GM13976 (cell line): ENCODE measurements around the gene NBEAL2.

Experiments
- DNase-seq: peaks from one replicate; pipeline ENCODE4 v3.0.0; 2012; ENCODE audit warnings: low spot score
- in situ Hi-C: fragments of 300-500 bp; cut with MboI; formaldehyde crosslinking; loops from one replicate; pipeline ENCODE4 v1.12.0; 2022; ENCODE audit warnings: low sequenced_read_pairs, mixed read lengths, inconsistent platforms; ENCODE audit not compliant: unreplicated experiment
- TF ChIP-seq, protein P1 (sequence below): IDR thresholded peaks from 2 replicates; pipeline ENCODE4 v1.5.1; 2012; ENCODE audit warnings: borderline replicate concordance, mild to moderate bottlenecking; ENCODE audit not compliant: insufficient read depth; ENCODE audit errors: extremely low read depth, missing control alignments, control extremely low read depth

NBEAL2 gene, protein sequence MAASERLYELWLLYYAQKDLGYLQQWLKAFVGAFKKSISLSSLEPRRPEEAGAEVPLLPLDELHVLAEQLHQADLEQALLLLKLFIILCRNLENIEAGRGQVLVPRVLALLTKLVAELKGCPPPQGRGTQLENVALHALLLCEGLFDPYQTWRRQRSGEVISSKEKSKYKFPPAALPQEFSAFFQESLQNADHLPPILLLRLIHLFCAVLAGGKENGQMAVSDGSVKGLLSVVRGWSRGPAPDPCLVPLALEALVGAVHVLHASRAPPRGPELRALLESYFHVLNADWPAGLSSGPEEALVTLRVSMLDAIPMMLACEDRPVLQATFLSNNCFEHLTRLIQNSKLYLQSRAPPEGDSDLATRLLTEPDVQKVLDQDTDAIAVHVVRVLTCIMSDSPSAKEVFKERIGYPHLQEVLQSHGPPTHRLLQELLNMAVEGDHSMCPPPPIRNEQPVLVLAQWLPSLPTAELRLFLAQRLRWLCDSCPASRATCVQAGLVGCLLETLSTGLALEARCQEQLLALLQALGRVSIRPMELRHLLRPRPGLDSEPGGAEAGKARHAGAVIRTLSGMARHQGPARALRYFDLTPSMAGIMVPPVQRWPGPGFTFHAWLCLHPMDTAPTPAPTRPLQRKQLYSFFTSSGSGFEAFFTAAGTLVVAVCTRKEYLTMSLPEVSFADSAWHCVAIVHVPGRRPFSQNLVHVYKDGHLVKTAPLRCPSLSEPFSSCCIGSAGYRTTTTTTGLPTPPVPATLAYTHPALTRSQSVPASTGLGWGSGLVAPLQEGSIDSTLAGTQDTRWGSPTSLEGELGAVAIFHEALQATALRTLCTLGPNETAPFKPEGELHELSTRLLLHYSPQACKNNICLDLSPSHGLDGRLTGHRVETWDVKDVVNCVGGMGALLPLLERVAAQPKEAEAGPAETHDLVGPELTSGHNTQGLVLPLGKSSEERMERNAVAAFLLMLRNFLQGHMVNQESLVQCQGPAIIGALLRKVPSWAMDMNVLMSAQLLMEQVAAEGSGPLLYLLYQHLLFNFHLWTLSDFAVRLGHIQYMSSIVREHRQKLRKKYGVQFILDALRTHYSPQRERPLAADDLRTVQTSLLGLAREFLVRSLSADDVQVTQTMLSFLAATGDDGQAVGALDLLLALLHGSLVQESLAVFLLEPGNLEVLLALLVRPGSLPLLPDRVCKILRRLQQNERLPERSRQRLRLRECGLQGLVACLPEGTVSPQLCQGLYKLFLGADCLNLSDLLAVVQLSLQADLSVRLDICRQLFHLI (N-terminal part only)

DNA sequence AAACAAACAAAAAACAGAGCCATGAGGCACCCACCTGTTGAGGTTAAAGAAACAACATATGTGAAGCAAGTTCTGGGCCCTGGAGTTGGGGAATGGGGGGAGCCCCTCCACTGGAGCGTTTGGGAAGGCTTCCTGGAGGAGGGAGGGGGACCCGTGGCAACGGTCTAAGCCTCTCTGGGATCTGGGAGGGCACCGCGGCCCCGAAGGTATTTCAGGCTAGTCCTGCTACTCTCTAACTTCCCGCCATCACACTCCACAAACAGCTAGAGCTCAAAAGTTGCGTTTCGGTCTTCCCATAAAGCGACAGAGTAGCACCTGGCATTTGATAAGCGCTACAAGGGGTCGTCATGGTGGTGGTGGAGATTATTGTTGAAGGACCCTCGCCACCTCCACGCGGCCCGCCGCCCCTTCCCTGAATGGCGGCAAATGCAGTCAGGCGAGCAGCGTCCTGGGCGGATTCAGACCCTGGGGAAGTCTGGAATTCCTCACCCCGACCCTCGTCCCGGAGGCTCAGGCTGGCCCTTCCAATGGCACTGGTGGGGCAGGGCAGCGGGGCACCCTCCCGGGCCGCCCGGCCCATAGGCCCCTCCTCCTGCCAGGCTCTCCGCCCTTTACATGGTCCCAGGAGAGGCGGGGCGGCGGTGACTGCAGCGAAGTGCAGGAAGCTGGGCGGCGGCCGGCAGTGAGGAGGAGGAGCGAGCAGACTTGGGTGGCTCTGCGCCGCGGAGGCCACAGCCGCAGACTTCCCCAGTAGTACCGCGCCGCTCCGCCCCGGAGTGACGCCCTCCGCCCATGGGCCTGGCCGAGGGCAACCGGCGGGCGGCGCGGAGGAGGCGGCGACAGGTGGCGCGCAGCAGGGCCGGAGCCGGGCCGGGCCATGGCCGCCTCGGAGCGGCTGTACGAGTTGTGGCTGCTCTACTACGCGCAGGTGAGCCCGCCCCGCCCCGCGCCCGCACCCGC lies at the start of gene NBEAL2:
Gene NBEAL2 (plus strand): TSS at position 682 of the 960 bp plus-strand sequence. CDS start 196 bp downstream, at position 878.
- DNase-seq, result peak; percentile 95
- in situ Hi-C loops, result no loop called here
- TF ChIP-seq, protein P1, sequence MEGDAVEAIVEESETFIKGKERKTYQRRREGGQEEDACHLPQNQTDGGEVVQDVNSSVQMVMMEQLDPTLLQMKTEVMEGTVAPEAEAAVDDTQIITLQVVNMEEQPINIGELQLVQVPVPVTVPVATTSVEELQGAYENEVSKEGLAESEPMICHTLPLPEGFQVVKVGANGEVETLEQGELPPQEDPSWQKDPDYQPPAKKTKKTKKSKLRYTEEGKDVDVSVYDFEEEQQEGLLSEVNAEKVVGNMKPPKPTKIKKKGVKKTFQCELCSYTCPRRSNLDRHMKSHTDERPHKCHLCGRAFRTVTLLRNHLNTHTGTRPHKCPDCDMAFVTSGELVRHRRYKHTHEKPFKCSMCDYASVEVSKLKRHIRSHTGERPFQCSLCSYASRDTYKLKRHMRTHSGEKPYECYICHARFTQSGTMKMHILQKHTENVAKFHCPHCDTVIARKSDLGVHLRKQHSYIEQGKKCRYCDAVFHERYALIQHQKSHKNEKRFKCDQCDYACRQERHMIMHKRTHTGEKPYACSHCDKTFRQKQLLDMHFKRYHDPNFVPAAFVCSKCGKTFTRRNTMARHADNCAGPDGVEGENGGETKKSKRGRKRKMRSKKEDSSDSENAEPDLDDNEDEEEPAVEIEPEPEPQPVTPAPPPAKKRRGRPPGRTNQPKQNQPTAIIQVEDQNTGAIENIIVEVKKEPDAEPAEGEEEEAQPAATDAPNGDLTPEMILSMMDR, result peak; percentile 25

DNA sequence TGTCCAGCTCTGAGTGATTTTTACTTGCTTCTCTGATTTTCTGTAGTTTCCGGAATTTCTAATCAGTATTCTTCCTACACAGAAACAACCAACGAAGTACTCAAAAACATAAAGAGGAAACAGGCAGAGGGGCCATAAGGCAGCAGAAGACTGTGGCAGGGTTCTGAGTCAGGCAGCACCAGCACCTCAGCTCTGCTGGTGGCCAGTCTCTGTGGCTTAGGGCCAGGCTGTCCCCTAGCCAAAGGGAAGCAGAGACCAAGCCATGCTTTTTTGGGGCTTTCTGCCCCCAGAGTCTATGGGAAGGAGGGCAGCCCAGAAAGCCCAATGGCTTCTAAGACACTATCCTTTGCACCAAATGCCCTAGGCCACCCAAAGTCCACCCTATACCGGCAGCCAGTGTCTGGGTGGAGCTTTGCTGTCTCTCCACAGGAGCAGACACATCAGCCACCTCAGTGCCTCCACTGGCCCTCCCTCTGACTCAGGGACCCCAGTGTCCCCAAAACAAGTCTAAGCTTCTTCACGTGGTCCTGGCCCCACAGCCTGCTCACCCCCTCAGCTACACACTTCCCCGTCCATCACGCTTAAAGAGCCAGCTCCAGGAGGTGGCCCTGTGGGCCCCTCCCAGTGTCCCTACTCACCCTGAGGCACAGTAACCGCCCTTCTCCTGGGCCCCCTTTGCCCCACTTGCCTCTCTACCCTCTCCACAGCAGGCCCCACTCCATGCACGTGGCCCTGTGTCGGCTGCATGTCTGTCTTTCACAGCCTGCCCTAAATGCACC lies 49.1 kb upstream of the NBEAL2 start:
- no peak for DNase-seq
- in situ Hi-C loops, result no loop called here

GRCh38 chr3:46930945-46931403 lies 48.5 kb upstream of the NBEAL2 start:
- TF ChIP-seq, protein P1, result no peak
- DNase-seq, result no peak
- in situ Hi-C loops, result no loop called here

More for the DNA sequence above, 49.1 kb upstream of the NBEAL2 start:
- TF ChIP-seq, protein P1, result no peak

GRCh38 chr3:46931631-46932331 lies 47.7 kb upstream of the NBEAL2 start:
- TF ChIP-seq, protein P1, result no peak
- DNase-seq, result no peak
- in situ Hi-C loops, result no loop called here
